GM23248 (cell line): ENCODE data around the gene MAML3.

Experiments
- EZH2 ChIP-seq: fragments of 200-600 bp; sonication (generic); IDR thresholded peaks from 2 replicates; pipeline ENCODE4 v1.6.1; 2018; ENCODE audit warnings: antibody characterized with exemption, mild to moderate bottlenecking; ENCODE audit not compliant: insufficient read depth, poor library complexity, severe bottlenecking
- EZH2phosphoT487 ChIP-seq: fragments of 200-600 bp; sonication (generic); IDR thresholded peaks from 2 replicates; pipeline ENCODE4 v1.6.1; 2018; ENCODE audit warnings: antibody characterized with exemption, moderate library complexity, mild to moderate bottlenecking, low read depth; ENCODE audit not compliant: insufficient read depth

GRCh38 chr4:139815778-139816601 is 338.0 kb downstream of the MAML3 start:
- no peak for TF ChIP-seq EZH2
- no peak for TF ChIP-seq EZH2phosphoT487
